Activated CD8-positive, alpha-beta T cell treated with anti-CD3 and anti-CD28 coated beads, Interleukin-2, amount 10 ng/mL, durations not matched to agents 7 days and 5 days (primary cell): ENCODE data around the gene GAB3. TPM values are rescaled to one million over a fixed set of nuclear protein-coding genes. Genes with fewer than 3 reads are reported as not detected.

Source experiments
- ATAC-seq: fragments of 150-1000 bp; cut with Tn5 transposase; one replicate; pipeline ENCODE4 v1.10.0; 2021; ENCODE audit warnings: moderate library complexity
- CTCF ChIA-PET: fragments of 350-600 bp; sonication (Branson Sonifier 250); formaldehyde crosslinking; loops from one replicate; lab custom pipeline; 2021; ENCODE audit warnings: antibody characterized with exemption; lab: Charles Lee
- POLR2A ChIA-PET: fragments of 350-600 bp; sonication (Branson Sonifier 250); formaldehyde crosslinking; loops from one replicate; lab custom pipeline; 2021; ENCODE audit warnings: antibody characterized with exemption; lab: Charles Lee
- DNase-seq: peaks from one replicate; pipeline ENCODE4 v3.0.0-alpha.2; 2020
- H3K27ac Mint-ChIP-seq: one replicate; pipeline ENCODE4 v1.8.0; 2021; ENCODE audit warnings: mild to moderate bottlenecking, mixed read lengths
- H3K27me3 Mint-ChIP-seq: one replicate; pipeline ENCODE4 v1.8.0; 2021; ENCODE audit warnings: low read depth, mixed read lengths
- H3K36me3 Mint-ChIP-seq: one replicate; pipeline ENCODE4 v1.8.0; 2021; ENCODE audit warnings: low read depth, mixed read lengths
- H3K4me1 Mint-ChIP-seq: one replicate; pipeline ENCODE4 v1.8.0; 2021; ENCODE audit warnings: low read depth, mixed read lengths
- H3K4me3 Mint-ChIP-seq: one replicate; pipeline ENCODE4 v1.8.0; 2021; ENCODE audit warnings: mild to moderate bottlenecking, mixed read lengths
- H3K9me3 Mint-ChIP-seq: one replicate; pipeline ENCODE4 v1.8.0; 2022; ENCODE audit warnings: mixed read lengths; ENCODE audit not compliant: insufficient read depth
- total RNA-seq, 2 experiments: library from RNA; stranded (reverse); gene quantifications; one replicate each; pipeline ENCODE4 v1.2.3, GENCODE V29; 2021

GAB3 gene
- total RNA-seq, 2 experiments from 2014 or later: 9.9 to 10.3 TPM

DNA sequence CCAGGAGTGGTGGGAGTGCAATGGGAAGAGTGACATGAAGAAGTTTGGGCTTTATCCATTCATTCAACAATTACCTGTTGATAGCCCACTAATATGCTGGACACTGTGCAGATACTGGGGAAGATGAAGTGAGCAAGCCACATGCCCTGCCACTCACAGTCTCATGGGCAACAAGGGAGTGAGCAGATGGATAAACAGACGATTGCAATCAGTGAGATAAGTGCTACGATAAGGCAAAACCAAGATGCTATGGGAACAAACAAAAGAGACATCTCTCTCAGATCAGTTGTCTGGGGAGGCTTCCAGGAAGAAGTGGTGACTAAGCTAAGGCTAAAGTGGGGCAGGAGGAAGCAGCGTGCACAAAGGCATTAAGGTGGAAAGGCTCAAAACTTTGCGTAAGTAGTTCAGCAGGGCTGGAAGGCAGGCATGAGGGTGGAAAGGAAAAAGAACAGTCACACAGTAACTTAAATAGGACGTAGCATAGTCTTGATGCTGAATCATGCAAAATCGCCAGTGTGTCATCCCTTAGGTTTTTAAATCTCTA lies 31.7 kb downstream of the GAB3 start:
- H3K27ac Mint-ChIP-seq: peak overlapping the region; percentile 93
- CTCF ChIA-PET: interaction anchor here (0.6 to 6.3 kb wide), 8 partner anchors 10 to 199 kb away, joined by 3 to 104 read pairs (median 6); partner anchors contain the start of genes DKC1, GAB3 and MPP1
- POLR2A ChIA-PET: interaction anchor here (0.6 to 2.7 kb wide), 5 partner anchors 13 to 32 kb away, joined by 3 to 12 read pairs (median 4); partner anchors contain the start of gene GAB3
- H3K4me3 Mint-ChIP-seq: peak overlapping the region; percentile 47
- no peaks in the 10 kb centered on the region for H3K27me3 Mint-ChIP-seq
- DNase-seq (peak; percentile 42), ATAC-seq (peak; percentile 85)
- no peaks in the 10 kb centered on the region for H3K9me3 Mint-ChIP-seq
- H3K4me1 Mint-ChIP-seq: peaks cover 77% of the 10 kb centered on the region
- H3K36me3 Mint-ChIP-seq: peaks cover 22% of the 10 kb centered on the region

DNA sequence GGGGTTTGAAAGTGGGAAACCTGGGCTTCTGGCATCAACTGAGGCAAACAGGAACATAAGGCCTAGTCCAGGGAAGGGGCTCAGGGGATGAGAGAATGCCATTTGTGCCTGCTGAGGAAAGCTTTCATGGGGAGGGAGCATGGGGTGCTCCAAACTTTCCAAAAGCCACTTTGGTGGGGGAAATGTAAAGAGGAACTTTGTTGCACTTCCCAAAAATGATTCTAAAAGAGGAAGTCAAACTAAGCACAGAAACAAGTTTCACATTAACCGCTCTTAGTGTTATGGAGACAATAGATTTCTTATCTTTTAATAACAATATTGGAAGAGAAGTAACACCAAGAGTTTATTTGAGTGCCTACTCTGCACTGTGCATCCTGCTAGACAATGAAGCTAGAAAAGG lies 32.3 kb downstream of the GAB3 start:
- DNase-seq (no peak), ATAC-seq (peak; percentile 20)
- peaks cover 22% of the 10 kb centered on the region for H3K36me3 Mint-ChIP-seq
- peaks cover 76% of the 10 kb centered on the region for H3K4me1 Mint-ChIP-seq
- ChIA-PET POLR2A (interaction anchor here (0.6 to 2.7 kb wide), 5 partner anchors 13 to 33 kb away, joined by 3 to 12 read pairs (median 4); partner anchors contain the start of gene GAB3), CTCF (interaction anchor here (1.0 to 6.3 kb wide), 10 partner anchors 9 to 122 kb away, joined by 3 to 104 read pairs (median 5); partner anchors contain the start of genes DKC1, GAB3 and MPP1)
- no peaks in the 10 kb centered on the region for H3K9me3 Mint-ChIP-seq
- no peaks in the 10 kb centered on the region for H3K27me3 Mint-ChIP-seq
- peak overlapping the region; percentile 49 for H3K4me3 Mint-ChIP-seq
- peak overlapping the region; percentile 93 for H3K27ac Mint-ChIP-seq

DNA sequence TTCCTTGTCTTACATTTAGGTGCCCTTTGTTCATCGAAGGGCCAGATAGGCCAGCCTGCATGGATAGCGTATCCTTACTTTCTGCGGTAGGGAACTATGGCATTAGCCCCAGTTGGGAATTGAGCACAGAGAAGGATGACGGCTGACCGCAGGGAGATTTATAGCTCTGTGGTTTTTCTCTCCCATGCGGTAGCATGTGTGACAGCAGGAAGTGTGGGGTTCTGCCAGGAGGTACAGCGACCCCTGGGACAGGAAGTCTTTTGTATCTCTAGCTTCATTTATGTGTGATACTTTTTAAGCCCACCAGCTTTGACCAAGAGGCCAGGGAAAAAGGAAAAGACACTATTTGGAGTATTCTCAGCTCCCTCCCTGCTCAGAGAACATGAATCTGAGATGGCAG lies 33.1 kb downstream of the GAB3 start:
- DNase-seq (peak; percentile 43), ATAC-seq (no peak)
- Mint-ChIP-seq H3K4me3 (peak overlapping the region; percentile 49), H3K27me3 (no peaks in the 10 kb centered on the region), H3K4me1 (peaks cover 75% of the 10 kb centered on the region), H3K27ac (peak overlapping the region; percentile 77), H3K36me3 (peaks cover 22% of the 10 kb centered on the region), H3K9me3 (no peaks in the 10 kb centered on the region)
- ChIA-PET POLR2A (interaction anchor here (1.0 to 2.7 kb wide), 4 partner anchors 14 to 33 kb away, joined by 3 to 12 read pairs (median 4); partner anchors contain the start of gene GAB3), CTCF (interaction anchor here (0.6 to 6.3 kb wide), 11 partner anchors 10 to 200 kb away, joined by 3 to 104 read pairs (median 4); partner anchors contain the start of genes DKC1 and GAB3)

DNA sequence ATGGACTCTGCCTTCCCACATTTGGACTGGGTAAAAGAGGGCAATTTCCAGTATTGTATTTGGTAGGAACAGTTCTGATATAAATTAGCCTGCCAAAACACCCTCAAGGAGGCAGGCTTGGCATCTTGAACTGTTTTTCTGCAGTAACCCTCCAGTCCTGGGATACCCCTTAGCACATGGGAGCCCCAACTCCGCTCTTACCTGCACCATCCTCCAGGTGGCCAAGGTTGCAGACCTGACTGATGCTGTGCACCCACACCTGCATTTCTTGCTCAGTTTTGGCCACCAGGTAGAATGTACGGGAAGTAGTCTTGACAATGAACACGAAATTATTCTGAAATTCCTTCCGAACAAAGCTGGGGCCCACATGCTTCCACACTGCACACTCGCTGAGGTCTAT lies 35.1 kb downstream of the GAB3 start:
- CTCF ChIA-PET: interaction anchor here (1.5 to 6.3 kb wide), 3 partner anchors 10 to 33 kb away, joined by 4 to 104 read pairs (median 35); partner anchors contain the start of gene GAB3
- Mint-ChIP-seq H3K4me1 (peaks cover 84% of the 10 kb centered on the region), H3K36me3 (peaks cover 28% of the 10 kb centered on the region), H3K27me3 (no peaks in the 10 kb centered on the region), H3K4me3 (no peak overlapping the region), H3K9me3 (no peaks in the 10 kb centered on the region), H3K27ac (no peak overlapping the region)
- DNase-seq (no peak), ATAC-seq (no peak)
- POLR2A ChIA-PET: no interaction called here

DNA sequence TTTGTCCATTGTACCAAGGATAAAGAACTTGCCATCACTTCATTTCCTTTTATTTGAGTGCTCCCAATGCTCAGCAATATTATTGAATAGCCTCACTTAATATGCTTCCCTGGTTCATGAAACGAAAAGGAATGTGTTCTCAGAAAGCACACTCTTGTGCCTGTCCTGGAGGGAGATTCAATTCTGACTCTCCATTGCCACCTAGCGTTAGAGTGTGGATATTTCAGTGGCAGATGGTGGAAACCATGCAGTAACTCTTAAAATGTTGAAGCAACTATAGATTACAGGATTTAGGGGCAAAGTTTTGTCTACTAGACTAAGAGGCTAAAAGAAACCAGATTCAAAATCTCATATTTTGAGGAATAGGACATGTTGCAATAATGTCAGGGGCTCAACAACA lies 36.0 kb downstream of the GAB3 start:
- ChIA-PET POLR2A (no interaction called here), CTCF (no interaction called here)
- Mint-ChIP-seq H3K4me1 (peaks cover 80% of the 10 kb centered on the region), H3K27me3 (no peaks in the 10 kb centered on the region), H3K4me3 (no peak overlapping the region), H3K9me3 (no peaks in the 10 kb centered on the region), H3K36me3 (peaks cover 29% of the 10 kb centered on the region), H3K27ac (no peak overlapping the region)
- peak; percentile 67 for DNase-seq
- ATAC-seq: no peak

DNA sequence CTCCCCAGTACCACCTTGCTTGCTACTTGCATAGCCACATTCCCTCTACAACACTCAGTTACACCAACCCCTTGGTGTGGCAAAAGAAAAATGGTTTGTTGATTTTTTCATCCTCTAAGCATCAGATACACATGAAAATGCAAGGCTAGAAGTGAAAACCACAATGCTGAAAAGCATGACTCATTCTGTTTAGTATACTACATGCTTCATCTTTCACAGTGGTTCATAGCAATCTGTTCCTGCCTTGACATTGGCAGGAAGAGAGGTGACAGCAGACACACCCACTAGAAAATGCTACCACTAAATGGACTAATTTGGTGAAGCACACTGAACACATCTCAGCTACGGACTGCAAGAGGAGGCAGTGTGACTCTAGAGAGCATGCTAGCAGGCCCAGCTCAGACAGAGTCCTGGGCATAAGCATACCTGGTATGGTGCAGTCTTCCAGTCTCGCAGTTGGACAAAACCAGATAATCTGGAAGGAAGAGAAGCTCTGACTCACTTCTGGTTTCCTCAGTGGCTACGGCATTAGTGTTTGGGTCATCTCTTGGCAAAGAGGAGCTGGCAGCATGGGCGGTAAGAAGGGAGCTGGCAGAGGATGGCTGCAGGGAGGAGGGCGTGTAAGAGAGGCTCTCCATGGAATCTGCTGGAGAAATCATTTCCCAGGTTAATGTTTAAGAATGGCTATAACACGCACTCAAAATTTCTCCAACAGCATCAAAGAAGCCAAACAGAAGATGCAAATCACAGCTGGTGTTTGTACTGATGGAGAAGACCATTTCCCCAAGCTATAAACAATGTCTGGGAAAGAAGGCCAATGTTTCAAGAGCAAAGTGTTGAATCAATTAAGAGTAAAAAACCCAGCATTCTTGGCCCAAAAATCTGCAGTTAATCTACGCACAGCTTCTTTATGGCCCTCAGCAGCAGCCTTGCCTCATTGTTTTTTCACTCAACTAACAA lies 37.8 kb downstream of the GAB3 start:
- ATAC-seq (peak; percentile 92), DNase-seq (peak; percentile 55)
- Mint-ChIP-seq H3K9me3 (no peaks in the 10 kb centered on the region), H3K4me3 (peak overlapping the region; percentile 50), H3K27ac (peak overlapping the region; percentile 82), H3K27me3 (no peaks in the 10 kb centered on the region), H3K36me3 (peaks cover 37% of the 10 kb centered on the region), H3K4me1 (peaks cover 62% of the 10 kb centered on the region)
- POLR2A ChIA-PET: no interaction called here
- CTCF ChIA-PET: interaction anchor here (1.1 to 2.0 kb wide), 5 partner anchors 13 to 50 kb away, joined by 4 to 31 read pairs (median 7); partner anchors contain the start of gene DKC1

DNA sequence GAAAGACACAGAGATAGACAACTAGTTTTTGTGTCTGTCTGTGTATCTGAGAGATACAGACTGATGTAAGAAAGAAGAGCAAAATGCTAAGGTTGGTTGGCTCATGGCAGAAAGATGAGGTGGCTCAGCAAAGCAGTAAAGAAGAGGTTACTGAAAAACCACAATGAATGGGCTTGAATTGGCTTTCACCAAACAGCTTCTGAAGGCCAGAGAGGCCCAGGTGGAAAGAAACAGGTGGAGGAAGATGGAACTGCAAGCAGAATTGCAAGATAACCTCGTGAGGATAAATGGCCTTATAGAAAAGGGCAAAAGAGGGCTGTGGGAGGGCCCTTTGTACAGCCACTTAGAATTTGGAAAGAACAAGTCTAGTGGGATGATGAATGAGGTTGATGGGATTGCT lies 39.6 kb downstream of the GAB3 start:
- peaks cover 42% of the 10 kb centered on the region for H3K36me3 Mint-ChIP-seq

DNA sequence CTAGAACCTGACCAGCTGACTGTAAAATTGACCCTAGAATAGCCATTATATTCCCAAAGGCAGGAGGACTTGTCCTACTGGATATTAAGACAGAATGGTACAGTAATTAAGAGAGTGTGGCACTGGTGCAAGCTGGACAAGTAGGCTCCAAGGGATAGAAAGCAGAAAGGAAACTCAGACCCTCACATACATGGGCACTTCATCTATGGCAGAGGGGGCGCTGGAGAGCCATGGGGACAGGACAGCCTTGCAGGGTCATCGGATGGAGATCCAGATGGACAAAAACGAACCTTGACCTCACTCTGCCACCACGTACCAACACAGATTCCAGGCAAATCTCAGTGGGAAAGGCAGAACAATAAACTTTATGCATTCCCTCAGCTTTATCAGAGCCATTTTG lies 40.6 kb downstream of the GAB3 start:
- no peak overlapping the region for H3K27ac Mint-ChIP-seq
- no peaks in the 10 kb centered on the region for H3K27me3 Mint-ChIP-seq
- H3K36me3 Mint-ChIP-seq: peaks cover 48% of the 10 kb centered on the region
- no peaks in the 10 kb centered on the region for H3K9me3 Mint-ChIP-seq
- DNase-seq (no peak), ATAC-seq (no peak)
- peaks cover 42% of the 10 kb centered on the region for H3K4me1 Mint-ChIP-seq
- CTCF ChIA-PET: no interaction called here
- POLR2A ChIA-PET: no interaction called here
- H3K4me3 Mint-ChIP-seq: no peak overlapping the region

More for the DNA sequence above, 39.6 kb downstream of the GAB3 start:
- ATAC-seq (no peak), DNase-seq (no peak)
- Mint-ChIP-seq H3K4me1 (peaks cover 45% of the 10 kb centered on the region), H3K4me3 (no peak overlapping the region), H3K9me3 (no peaks in the 10 kb centered on the region), H3K27ac (peak overlapping the region; percentile 21), H3K27me3 (no peaks in the 10 kb centered on the region)
- ChIA-PET CTCF (no interaction called here), POLR2A (no interaction called here)

DNA sequence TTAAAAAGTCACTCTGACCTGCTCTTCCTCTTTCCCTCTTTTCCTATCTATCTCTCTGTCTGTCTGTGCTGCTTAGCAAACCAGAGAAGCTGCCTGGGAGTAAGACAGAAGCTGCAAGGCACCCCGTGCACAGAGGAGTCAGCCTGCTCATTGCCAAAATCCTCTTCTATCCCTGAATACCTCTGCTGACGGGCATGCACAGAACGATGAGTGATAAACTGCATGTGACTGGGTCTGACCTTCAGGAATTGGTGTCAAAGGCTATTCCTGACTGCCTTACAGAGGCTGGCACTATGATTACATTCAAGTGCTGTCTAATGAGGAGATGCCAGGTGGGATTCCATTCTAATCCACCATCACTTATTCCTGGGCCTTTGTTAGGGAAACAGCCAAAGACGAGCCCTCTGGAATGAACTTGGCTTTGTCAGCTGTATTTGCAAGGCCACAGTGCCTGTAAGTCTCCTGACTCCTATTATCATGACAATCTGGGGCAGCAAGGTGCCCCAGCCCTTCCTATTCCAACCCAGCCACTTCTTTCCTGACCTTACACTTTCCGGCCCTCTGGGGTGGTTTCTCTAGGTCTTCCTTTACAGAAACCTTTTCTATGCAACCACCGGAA lies 52.1 kb downstream of the GAB3 start:
- no peak overlapping the region for H3K27ac Mint-ChIP-seq
- POLR2A ChIA-PET: no interaction called here
- H3K4me1 Mint-ChIP-seq: no peaks in the 10 kb centered on the region
- H3K27me3 Mint-ChIP-seq: no peaks in the 10 kb centered on the region
- DNase-seq: no peak
- no peak for ATAC-seq
- H3K36me3 Mint-ChIP-seq: peaks cover 53% of the 10 kb centered on the region
- CTCF ChIA-PET: no interaction called here
- no peak overlapping the region for H3K4me3 Mint-ChIP-seq
- no peaks in the 10 kb centered on the region for H3K9me3 Mint-ChIP-seq

DNA sequence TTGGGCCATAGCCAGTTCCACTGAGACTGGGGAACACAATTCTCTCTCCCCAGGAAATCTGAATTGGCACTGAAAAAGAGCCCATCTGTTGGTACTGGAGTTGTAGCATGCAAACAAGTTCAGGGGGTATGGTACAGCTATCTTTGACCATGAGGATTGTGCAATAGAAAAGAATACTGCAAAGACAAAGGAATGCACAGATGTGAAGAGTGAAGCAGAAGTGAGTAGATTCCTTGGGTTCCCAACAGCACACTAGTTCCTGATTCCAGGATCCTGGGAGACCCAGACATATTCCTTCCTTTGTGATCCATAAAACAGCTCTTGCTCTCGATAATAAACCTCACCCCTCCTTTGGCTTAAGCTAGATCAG lies 54.2 kb downstream of the GAB3 start:
- ATAC-seq (no peak), DNase-seq (no peak)
- Mint-ChIP-seq H3K27ac (no peak overlapping the region), H3K9me3 (no peaks in the 10 kb centered on the region), H3K27me3 (no peaks in the 10 kb centered on the region), H3K4me1 (peaks cover 8% of the 10 kb centered on the region), H3K4me3 (no peak overlapping the region), H3K36me3 (peaks cover 56% of the 10 kb centered on the region)
- CTCF ChIA-PET: no interaction called here
- POLR2A ChIA-PET: interaction anchor here (0.6 kb wide), 1 partner anchor 11 kb away, joined by 3 read pairs; no protein-coding TSS in a partner anchor
